22Rv1 (cell line): ENCODE results near the gene ABCD1.

Experiments used
- H3K27ac ChIP-seq: fragments of 450-650 bp; 2 replicates; pipeline ENCODE4 v1.5.1; 2017
- ZFX ChIP-seq: fragments of 450-650 bp; IDR thresholded peaks from 2 replicates; pipeline ENCODE4 v1.6.1; 2017; ENCODE audit warnings: antibody characterized with exemption, borderline replicate concordance
- TF ChIP-seq, protein P1 (sequence below): fragments of 450-650 bp; IDR thresholded peaks from 2 replicates; pipeline ENCODE4 v1.5.1; 2017; ENCODE audit warnings: mild to moderate bottlenecking

Gene ABCD1

DNA sequence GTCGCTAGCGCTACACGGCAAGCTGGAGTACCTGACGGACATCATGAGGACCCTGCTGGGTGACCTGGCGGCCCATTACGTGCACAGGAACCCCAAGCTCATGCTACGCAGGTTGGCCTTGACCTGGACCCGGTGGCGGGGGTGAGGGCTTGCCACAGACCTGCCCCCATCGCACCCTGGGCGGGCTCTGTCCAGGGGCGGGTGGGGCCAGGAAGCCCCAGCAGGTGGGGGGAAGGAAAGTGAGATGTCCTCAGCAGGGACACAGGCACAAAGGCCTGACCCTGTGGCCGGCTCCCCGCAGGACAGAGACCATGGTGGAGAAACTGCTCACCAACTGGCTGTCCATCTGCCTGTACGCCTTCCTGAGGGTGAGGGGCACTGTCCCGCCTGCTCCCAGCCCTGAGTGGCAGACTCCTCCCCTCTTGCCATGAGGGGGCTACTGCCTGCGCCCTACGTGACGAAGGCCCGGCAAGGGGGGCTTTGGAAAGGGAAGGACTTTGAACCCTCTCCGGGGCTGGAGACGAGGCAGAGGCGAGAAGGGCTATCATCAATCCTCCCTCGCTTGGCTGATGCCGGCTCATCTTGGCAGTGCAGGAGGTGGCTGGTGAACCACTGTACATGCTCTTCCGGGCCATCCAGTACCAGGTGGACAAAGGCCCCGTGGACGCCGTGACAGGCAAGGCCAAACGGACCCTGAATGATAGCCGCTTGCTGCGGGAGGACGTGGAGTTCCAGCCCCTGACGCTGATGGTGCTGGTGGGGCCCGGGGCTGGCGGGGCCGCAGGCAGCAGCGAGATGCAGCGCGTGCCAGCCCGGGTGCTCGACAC, 50.9 kb downstream of the ABCD1 start:
- no peak overlapping the region for H3K27ac ChIP-seq
- TF ChIP-seq, protein P1, sequence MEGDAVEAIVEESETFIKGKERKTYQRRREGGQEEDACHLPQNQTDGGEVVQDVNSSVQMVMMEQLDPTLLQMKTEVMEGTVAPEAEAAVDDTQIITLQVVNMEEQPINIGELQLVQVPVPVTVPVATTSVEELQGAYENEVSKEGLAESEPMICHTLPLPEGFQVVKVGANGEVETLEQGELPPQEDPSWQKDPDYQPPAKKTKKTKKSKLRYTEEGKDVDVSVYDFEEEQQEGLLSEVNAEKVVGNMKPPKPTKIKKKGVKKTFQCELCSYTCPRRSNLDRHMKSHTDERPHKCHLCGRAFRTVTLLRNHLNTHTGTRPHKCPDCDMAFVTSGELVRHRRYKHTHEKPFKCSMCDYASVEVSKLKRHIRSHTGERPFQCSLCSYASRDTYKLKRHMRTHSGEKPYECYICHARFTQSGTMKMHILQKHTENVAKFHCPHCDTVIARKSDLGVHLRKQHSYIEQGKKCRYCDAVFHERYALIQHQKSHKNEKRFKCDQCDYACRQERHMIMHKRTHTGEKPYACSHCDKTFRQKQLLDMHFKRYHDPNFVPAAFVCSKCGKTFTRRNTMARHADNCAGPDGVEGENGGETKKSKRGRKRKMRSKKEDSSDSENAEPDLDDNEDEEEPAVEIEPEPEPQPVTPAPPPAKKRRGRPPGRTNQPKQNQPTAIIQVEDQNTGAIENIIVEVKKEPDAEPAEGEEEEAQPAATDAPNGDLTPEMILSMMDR, result no peak
- TF ChIP-seq ZFX, result no peak

- H3K27ac ChIP-seq, result no peak overlapping the region
- TF ChIP-seq ZFX, result no peak
- TF ChIP-seq, protein P1, result no peak
These were observed 51.5 kb downstream of the ABCD1 start for GRCh38 chrX:153776120-153776599.

- no peak overlapping the region for H3K27ac ChIP-seq
- TF ChIP-seq, protein P1, result no peak
- TF ChIP-seq ZFX, result no peak
These were observed 52.0 kb downstream of the ABCD1 start for GRCh38 chrX:153776611-153777045.

DNA sequence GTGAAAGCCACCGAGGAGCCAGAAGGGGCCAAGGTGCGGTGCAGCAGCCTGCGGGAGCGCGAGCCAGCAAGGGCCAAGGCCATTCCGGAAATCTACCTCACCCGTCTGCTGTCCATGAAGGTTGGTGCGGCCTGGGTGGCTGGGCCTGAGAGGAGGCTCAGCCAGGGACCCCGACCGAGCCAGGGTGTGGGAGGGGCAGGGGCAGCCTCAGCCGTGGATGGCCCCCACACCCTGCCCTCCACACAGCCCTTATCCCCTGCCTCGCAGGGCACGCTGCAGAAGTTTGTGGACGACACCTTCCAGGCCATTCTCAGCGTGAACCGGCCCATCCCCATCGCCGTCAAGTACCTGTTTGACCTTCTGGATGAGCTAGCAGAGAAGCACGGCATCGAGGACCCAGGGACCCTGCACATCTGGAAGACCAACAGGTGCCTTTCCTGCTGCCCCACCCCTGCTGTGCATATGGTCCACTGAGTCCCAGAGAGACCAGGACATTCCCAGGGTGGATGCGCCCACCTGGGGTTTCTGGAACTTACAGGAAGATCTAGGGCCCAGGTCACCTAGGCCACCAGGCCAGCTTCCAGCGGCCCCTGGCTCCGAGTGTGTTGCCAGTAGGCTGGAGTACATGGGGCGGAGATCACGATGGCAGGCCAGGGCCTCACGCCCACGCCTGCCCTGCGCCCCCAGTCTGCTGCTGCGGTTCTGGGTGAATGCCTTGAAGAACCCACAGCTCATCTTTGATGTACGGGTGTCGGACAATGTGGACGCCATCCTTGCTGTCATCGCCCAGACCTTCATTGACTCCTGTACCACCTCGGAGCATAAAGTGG, 52.8 kb downstream of the ABCD1 start:
- H3K27ac ChIP-seq, result no peak overlapping the region
- TF ChIP-seq, protein P1, result no peak
- TF ChIP-seq ZFX, result no peak

GRCh38 chrX:153778181-153778580, 53.5 kb downstream of the ABCD1 start:
- no peak overlapping the region for H3K27ac ChIP-seq
- TF ChIP-seq, protein P1, result no peak
- no peak for TF ChIP-seq ZFX

DNA sequence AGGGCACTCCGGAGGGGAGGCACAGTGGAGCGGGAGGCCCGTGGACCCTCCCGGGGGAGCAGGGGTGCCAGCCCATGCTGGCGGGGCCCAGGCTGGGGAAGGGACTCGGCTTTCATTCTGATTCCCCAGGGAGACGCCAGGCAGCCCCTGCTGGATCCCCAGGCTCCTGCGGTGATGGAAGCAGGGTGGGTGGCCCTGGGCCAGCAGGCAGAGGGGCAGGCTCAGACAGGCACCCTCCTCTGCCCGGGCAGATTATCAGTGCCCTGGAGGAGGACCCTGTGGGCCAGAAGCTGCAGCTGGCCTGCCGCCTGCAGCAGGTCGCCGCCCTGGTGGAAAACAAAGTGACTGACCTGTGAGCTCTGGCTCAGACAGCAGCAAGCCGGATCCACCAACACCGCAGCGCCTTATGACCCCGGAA, 54.0 kb downstream of the ABCD1 start:
- no peak overlapping the region for H3K27ac ChIP-seq
- TF ChIP-seq, protein P1, result peak; percentile 38
- no peak for TF ChIP-seq ZFX
